ENCODE data around the gene SATB2. TPM values are rescaled to one million over a fixed set of nuclear protein-coding genes. Genes with fewer than 3 reads are reported as not detected.

SATB2 gene
- polyA plus RNA-seq (2013, experiment 1 of 2) = 2.6 TPM
- polyA plus RNA-seq (2013, experiment 2 of 2) = 2.5 TPM

- Histone ChIP-seq H3K79me1 (ENCODE audit: low read length) (no peaks in the 10 kb centered on the region), H3K18ac (ENCODE audit: low read length) (peak within 1 kb of the TSS; percentile 13), H4K8ac (ENCODE audit: low read depth, low read length) (no peak within 1 kb of the TSS), H3K4ac (ENCODE audit: low read depth, low read length) (no peak within 1 kb of the TSS), H2BK15ac (replicated peaks; ENCODE audit: low read depth) (no peak within 1 kb of the TSS), H3K27me3 (ENCODE audit: insufficient read depth, low read length, poor library complexity) (peaks cover 17% of the 10 kb centered on the region), H2BK120ac (ENCODE audit: low read depth, low read length) (no peak within 1 kb of the TSS), H3K27ac (ENCODE audit: low read depth, low read length) (no peak within 1 kb of the TSS), H2BK5ac (ENCODE audit: low read length) (no peak within 1 kb of the TSS), H3K4me1 (ENCODE audit: control insufficient read depth, low read depth, low read length) (peaks cover 3% of the 10 kb centered on the region), H3K4me2 (ENCODE audit: low read length) (peak within 1 kb of the TSS; percentile 97), H4K5ac (ENCODE audit: low read length) (no peak within 1 kb of the TSS), H3K56ac (ENCODE audit: low read length) (peak within 1 kb of the TSS; percentile 95), H3K9ac (ENCODE audit: low read length) (peak within 1 kb of the TSS; percentile 83), H2AK5ac (ENCODE audit: low read length) (no peak within 1 kb of the TSS), H3K23ac (ENCODE audit: low read length) (peak within 1 kb of the TSS; percentile 99), H3K4me3 (ENCODE audit: low read length) (peak within 1 kb of the TSS; percentile 67), H3K79me2 (ENCODE audit: control insufficient read depth, insufficient read depth, low read length) (no peaks in the 10 kb centered on the region), H3K36me3 (ENCODE audit: control insufficient read depth, insufficient read depth, low read length) (no peaks in the 10 kb centered on the region)
- no CpG with 5 or more reads among the region's 61 CpGs for WGBS (ENCODE audit: extremely low coverage, insufficient coverage, low lambda C conversion rate)
- peak; percentile 81 for DNase-seq
Measured at GRCh38 chr2:199457147-199458008, at the start of gene SATB2. Gene SATB2 (minus strand): TSS chr2:199457939. CDS start chr2:199456037, 1,902 bp downstream.

- Histone ChIP-seq H4K5ac (ENCODE audit: low read length) (no peak overlapping the region), H3K36me3 (ENCODE audit: control insufficient read depth, insufficient read depth, low read length) (no peaks in the 10 kb centered on the region), H3K4me2 (ENCODE audit: low read length) (no peak overlapping the region), H4K8ac (ENCODE audit: low read depth, low read length) (no peak overlapping the region), H3K23ac (ENCODE audit: low read length) (no peak overlapping the region), H3K4me3 (ENCODE audit: low read length) (no peak overlapping the region), H3K27me3 (ENCODE audit: insufficient read depth, low read length, poor library complexity) (no peaks in the 10 kb centered on the region), H3K79me2 (ENCODE audit: control insufficient read depth, insufficient read depth, low read length) (no peaks in the 10 kb centered on the region), H3K4ac (ENCODE audit: low read depth, low read length) (no peak overlapping the region), H3K27ac (ENCODE audit: low read depth, low read length) (no peak overlapping the region), H3K56ac (ENCODE audit: low read length) (no peak overlapping the region), H3K4me1 (ENCODE audit: control insufficient read depth, low read depth, low read length) (no peaks in the 10 kb centered on the region), H3K9ac (ENCODE audit: low read length) (no peak overlapping the region), H3K18ac (ENCODE audit: low read length) (no peak overlapping the region), H3K79me1 (ENCODE audit: low read length) (no peaks in the 10 kb centered on the region), H2BK5ac (ENCODE audit: low read length) (no peak overlapping the region), H2BK120ac (ENCODE audit: low read depth, low read length) (no peak overlapping the region), H2AK5ac (ENCODE audit: low read length) (no peak overlapping the region), H2BK15ac (replicated peaks; ENCODE audit: low read depth) (no peak overlapping the region)
- DNase-seq = no peak
- no CpG with 5 or more reads among the region's 2 CpGs for WGBS (ENCODE audit: extremely low coverage, insufficient coverage, low lambda C conversion rate)
Measured at GRCh38 chr2:199505755-199506403, 48.1 kb upstream of the SATB2 start.

GRCh38 chr2:199503148-199503547 is 45.4 kb upstream of the SATB2 start:
- H3K56ac ChIP-seq (ENCODE audit: low read length) = no peak overlapping the region
- H2BK120ac ChIP-seq (ENCODE audit: low read depth, low read length) = no peak overlapping the region
- no peaks in the 10 kb centered on the region for H3K27me3 ChIP-seq (ENCODE audit: insufficient read depth, low read length, poor library complexity)
- no peak overlapping the region for H2BK5ac ChIP-seq (ENCODE audit: low read length)
- no peak overlapping the region for H2BK15ac ChIP-seq (replicated peaks; ENCODE audit: low read depth)
- H3K4me1 ChIP-seq (ENCODE audit: control insufficient read depth, low read depth, low read length) = no peaks in the 10 kb centered on the region
- H3K9ac ChIP-seq (ENCODE audit: low read length) = no peak overlapping the region
- H4K5ac ChIP-seq (ENCODE audit: low read length) = no peak overlapping the region
- H3K4me2 ChIP-seq (ENCODE audit: low read length) = no peak overlapping the region
- no peaks in the 10 kb centered on the region for H3K36me3 ChIP-seq (ENCODE audit: control insufficient read depth, insufficient read depth, low read length)
- no peaks in the 10 kb centered on the region for H3K79me1 ChIP-seq (ENCODE audit: low read length)
- no peak overlapping the region for H3K27ac ChIP-seq (ENCODE audit: low read depth, low read length)
- no peak overlapping the region for H3K4ac ChIP-seq (ENCODE audit: low read depth, low read length)
- no peak overlapping the region for H3K18ac ChIP-seq (ENCODE audit: low read length)
- no peak overlapping the region for H3K4me3 ChIP-seq (ENCODE audit: low read length)
- DNase-seq = no peak
- H3K23ac ChIP-seq (ENCODE audit: low read length) = no peak overlapping the region
- no peak overlapping the region for H2AK5ac ChIP-seq (ENCODE audit: low read length)
- H3K79me2 ChIP-seq (ENCODE audit: control insufficient read depth, insufficient read depth, low read length) = no peaks in the 10 kb centered on the region
- no peak overlapping the region for H4K8ac ChIP-seq (ENCODE audit: low read depth, low read length)

- no CpG with 5 or more reads among the region's 3 CpGs for WGBS (ENCODE audit: extremely low coverage, insufficient coverage, low lambda C conversion rate)
- no peaks in the 10 kb centered on the region for H3K79me1 ChIP-seq (ENCODE audit: low read length)
- no peak overlapping the region for H4K5ac ChIP-seq (ENCODE audit: low read length)
- no peak for DNase-seq
- no peak overlapping the region for H2AK5ac ChIP-seq (ENCODE audit: low read length)
- no peak overlapping the region for H2BK15ac ChIP-seq (replicated peaks; ENCODE audit: low read depth)
- no peaks in the 10 kb centered on the region for H3K36me3 ChIP-seq (ENCODE audit: control insufficient read depth, insufficient read depth, low read length)
- H2BK120ac ChIP-seq (ENCODE audit: low read depth, low read length) = no peak overlapping the region
- no peak overlapping the region for H3K27ac ChIP-seq (ENCODE audit: low read depth, low read length)
- no peak overlapping the region for H3K4me3 ChIP-seq (ENCODE audit: low read length)
- no peak overlapping the region for H3K4me2 ChIP-seq (ENCODE audit: low read length)
- no peak overlapping the region for H3K4ac ChIP-seq (ENCODE audit: low read depth, low read length)
- no peak overlapping the region for H4K8ac ChIP-seq (ENCODE audit: low read depth, low read length)
- H3K79me2 ChIP-seq (ENCODE audit: control insufficient read depth, insufficient read depth, low read length) = no peaks in the 10 kb centered on the region
- no peak overlapping the region for H3K18ac ChIP-seq (ENCODE audit: low read length)
- H3K23ac ChIP-seq (ENCODE audit: low read length) = no peak overlapping the region
- H3K4me1 ChIP-seq (ENCODE audit: control insufficient read depth, low read depth, low read length) = no peaks in the 10 kb centered on the region
- no peak overlapping the region for H3K9ac ChIP-seq (ENCODE audit: low read length)
- H2BK5ac ChIP-seq (ENCODE audit: low read length) = no peak overlapping the region
- H3K56ac ChIP-seq (ENCODE audit: low read length) = no peak overlapping the region
- no peaks in the 10 kb centered on the region for H3K27me3 ChIP-seq (ENCODE audit: insufficient read depth, low read length, poor library complexity)
Measured at GRCh38 chr2:199499005-199499404, 41.3 kb upstream of the SATB2 start.

GRCh38 chr2:199495147-199495546 is 37.4 kb upstream of the SATB2 start:
- Histone ChIP-seq H3K79me1 (ENCODE audit: low read length) (no peaks in the 10 kb centered on the region), H3K4me2 (ENCODE audit: low read length) (no peak overlapping the region), H2BK15ac (replicated peaks; ENCODE audit: low read depth) (no peak overlapping the region), H3K23ac (ENCODE audit: low read length) (no peak overlapping the region), H3K36me3 (ENCODE audit: control insufficient read depth, insufficient read depth, low read length) (no peaks in the 10 kb centered on the region), H4K5ac (ENCODE audit: low read length) (no peak overlapping the region), H3K27ac (ENCODE audit: low read depth, low read length) (no peak overlapping the region), H3K79me2 (ENCODE audit: control insufficient read depth, insufficient read depth, low read length) (no peaks in the 10 kb centered on the region), H3K27me3 (ENCODE audit: insufficient read depth, low read length, poor library complexity) (no peaks in the 10 kb centered on the region), H3K4ac (ENCODE audit: low read depth, low read length) (no peak overlapping the region), H2BK120ac (ENCODE audit: low read depth, low read length) (no peak overlapping the region), H3K4me3 (ENCODE audit: low read length) (no peak overlapping the region), H3K9ac (ENCODE audit: low read length) (no peak overlapping the region), H2AK5ac (ENCODE audit: low read length) (no peak overlapping the region), H3K4me1 (ENCODE audit: control insufficient read depth, low read depth, low read length) (no peaks in the 10 kb centered on the region), H3K56ac (ENCODE audit: low read length) (no peak overlapping the region), H2BK5ac (ENCODE audit: low read length) (no peak overlapping the region), H4K8ac (ENCODE audit: low read depth, low read length) (no peak overlapping the region), H3K18ac (ENCODE audit: low read length) (no peak overlapping the region)
- WGBS (ENCODE audit: extremely low coverage, insufficient coverage, low lambda C conversion rate) = no CpG with 5 or more reads among the region's 4 CpGs
- DNase-seq = no peak

Data from mesendoderm (in vitro differentiated cells).